Trophoblast cell (in vitro differentiated cells and primary cell): ENCODE data around the gene CT47B1. TPM values are rescaled to one million over a fixed set of nuclear protein-coding genes. Genes with fewer than 3 reads are reported as not detected.
"Not testable (repeated sequence)": the region's sequence is repeated elsewhere in the genome, so short reads cannot be mapped to it uniquely, and the experiment has no call there.

Experiments
- DNase-seq, 2 donors: peaks; one replicate each; pipeline ENCODE4 v3.0.0-alpha.2; 2016
- H2AFZ ChIP-seq: 2 replicates; pipeline ENCODE4 v1.6.1; 2013; ENCODE audit warnings: low read length, moderate library complexity, mild to moderate bottlenecking; ENCODE audit not compliant: insufficient read depth, poor library complexity
- H2AK5ac ChIP-seq: 2 replicates; pipeline ENCODE4 v1.6.1; 2013; ENCODE audit warnings: mild to moderate bottlenecking, low read length
- H2BK120ac ChIP-seq: 2 replicates; pipeline ENCODE4 v1.6.1; 2013; ENCODE audit warnings: low read length, mild to moderate bottlenecking, moderate library complexity; ENCODE audit not compliant: insufficient read depth, poor library complexity
- H2BK12ac ChIP-seq: 2 replicates; pipeline ENCODE4 v1.6.1; 2013; ENCODE audit warnings: mild to moderate bottlenecking, low read length, moderate library complexity
- H2BK5ac ChIP-seq: 2 replicates; pipeline ENCODE4 v1.6.1; 2013; ENCODE audit warnings: low read length, low read depth, moderate library complexity, mild to moderate bottlenecking; ENCODE audit not compliant: poor library complexity
- H3K14ac ChIP-seq: 2 replicates; pipeline ENCODE4 v1.6.1; 2013; ENCODE audit warnings: mild to moderate bottlenecking, low read length
- H3K18ac ChIP-seq: 2 replicates; pipeline ENCODE4 v1.6.1; 2013; ENCODE audit warnings: mild to moderate bottlenecking, low read length
- H3K23ac ChIP-seq: 2 replicates; pipeline ENCODE4 v1.6.1; 2013; ENCODE audit warnings: low read length
- H3K27ac ChIP-seq: 2 replicates; pipeline ENCODE4 v1.5.1; 2013; ENCODE audit warnings: low read depth, mild to moderate bottlenecking, inconsistent platforms, low read length, moderate library complexity
- H3K27me3 ChIP-seq: 2 replicates; pipeline ENCODE4 v1.6.1; 2013; ENCODE audit warnings: inconsistent platforms, mild to moderate bottlenecking, low read length, moderate library complexity; ENCODE audit not compliant: insufficient read depth
- H3K36me3 ChIP-seq, 2 experiments: 1 replicate in 1 of 2; 2 replicates in 1 of 2; pipeline ENCODE4 v1.6.1; 2013; ENCODE audit warnings: low read length in 2 of 2, mild to moderate bottlenecking in 2 of 2, moderate library complexity in 1 of 2; ENCODE audit not compliant: insufficient read depth in 2 of 2, control insufficient read depth in 1 of 2
- H3K4ac ChIP-seq: 2 replicates; pipeline ENCODE4 v1.6.1; 2013; ENCODE audit warnings: low read depth, mild to moderate bottlenecking, low read length, moderate library complexity
- H3K4me1 ChIP-seq, 2 experiments: 1 replicate in 1 of 2; 2 replicates in 1 of 2; pipeline ENCODE4 v1.6.1; 2013; ENCODE audit warnings: low read length in 2 of 2, mild to moderate bottlenecking in 2 of 2, moderate library complexity in 1 of 2; ENCODE audit not compliant: insufficient read depth in 2 of 2, control insufficient read depth in 1 of 2
- H3K4me2 ChIP-seq: 2 replicates; pipeline ENCODE4 v1.6.1; 2013; ENCODE audit warnings: inconsistent platforms, mild to moderate bottlenecking, low read length, moderate library complexity
- H3K4me3 ChIP-seq: 2 replicates; pipeline ENCODE4 v1.5.1; 2013; ENCODE audit warnings: mild to moderate bottlenecking, low read depth, low read length, inconsistent platforms
- H3K79me1 ChIP-seq: one replicate; pipeline ENCODE4 v1.6.1; 2013; ENCODE audit warnings: low read length
- H3K79me2 ChIP-seq: 2 replicates; pipeline ENCODE4 v1.6.1; 2013; ENCODE audit warnings: low read length, mild to moderate bottlenecking; ENCODE audit not compliant: control insufficient read depth, insufficient read depth, poor library complexity
- H3K9ac ChIP-seq: 2 replicates; pipeline ENCODE4 v1.6.1; 2013; ENCODE audit warnings: mild to moderate bottlenecking, low read length
- H3K9me3 ChIP-seq: 2 replicates; pipeline ENCODE4 v1.6.1; 2013; ENCODE audit warnings: low read depth, mild to moderate bottlenecking, control low read depth, inconsistent platforms, low read length; ENCODE audit not compliant: insufficient read depth
- H4K12ac ChIP-seq: 2 replicates; pipeline ENCODE4 v1.6.1; 2013; ENCODE audit warnings: low read depth, mild to moderate bottlenecking, low read length, moderate library complexity
- H4K8ac ChIP-seq: 2 replicates; pipeline ENCODE4 v1.6.1; 2013; ENCODE audit warnings: low read depth, mild to moderate bottlenecking, low read length, moderate library complexity
- H4K91ac ChIP-seq: one replicate; pipeline ENCODE4 v1.6.1; 2013; ENCODE audit warnings: low read depth, mild to moderate bottlenecking, low read length, moderate library complexity
- WGBS: extraction: QIAGEN DNeasy Blood & Tissue Kit; methylation state at CpG from one replicate; pipeline ENCODE4 v1.1.7; 2013; ENCODE audit warnings: missing lambda C conversion rate; ENCODE audit not compliant: insufficient read length, insufficient coverage; ENCODE audit errors: extremely low coverage; 5-methylcytosine and 5-hydroxymethylcytosine counted together
- polyA plus RNA-seq: library from polyadenylated mRNA; stranded (reverse); fragments of 200-250 nt; gene quantifications from 2 replicates; pipeline ENCODE4 v1.2.3, GENCODE V29; 2013

CT47B1 gene
- not detected in 2 replicates for polyA plus RNA-seq

DNA sequence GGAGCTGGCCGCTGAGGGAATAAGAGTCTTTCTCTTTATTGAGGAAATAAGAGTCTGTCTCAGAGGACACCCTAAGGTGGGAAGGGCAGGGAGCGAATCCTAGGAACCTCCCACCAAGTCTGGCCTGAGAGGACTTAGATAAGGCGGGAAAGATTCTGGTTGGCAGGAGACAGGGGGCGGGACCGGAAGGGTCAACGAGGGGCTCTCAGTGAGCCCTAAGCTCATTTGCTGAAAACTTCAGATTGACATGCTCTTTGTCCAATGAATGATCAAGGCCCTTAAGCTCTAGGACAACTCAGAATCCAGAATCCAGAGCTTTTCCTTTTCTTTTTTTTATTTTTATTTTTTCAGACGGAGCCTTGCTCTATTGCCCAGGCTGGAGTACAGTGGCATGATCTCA, at the start of gene CT47B1:
Gene CT47B1 (minus strand): TSS at position 101 of the 400 bp plus-strand sequence. CDS start 196 bp downstream, outside the sequence.
- not testable (repeated sequence) for H3K9ac ChIP-seq, H3K4ac ChIP-seq, H3K27ac ChIP-seq, H3K4me3 ChIP-seq, H3K9me3 ChIP-seq, H4K91ac ChIP-seq, H3K4me2 ChIP-seq, H2AK5ac ChIP-seq, H3K4me1 ChIP-seq, H2BK12ac ChIP-seq, H4K12ac ChIP-seq, H3K14ac ChIP-seq, H4K8ac ChIP-seq, H3K79me2 ChIP-seq, H2BK5ac ChIP-seq, H2BK120ac ChIP-seq, H3K18ac ChIP-seq, H3K23ac ChIP-seq, H3K27me3 ChIP-seq, DNase-seq, H3K79me1 ChIP-seq, H3K36me3 ChIP-seq, H2AFZ ChIP-seq
- WGBS = no CpG with 5 or more reads among the region's 7 CpGs

DNA sequence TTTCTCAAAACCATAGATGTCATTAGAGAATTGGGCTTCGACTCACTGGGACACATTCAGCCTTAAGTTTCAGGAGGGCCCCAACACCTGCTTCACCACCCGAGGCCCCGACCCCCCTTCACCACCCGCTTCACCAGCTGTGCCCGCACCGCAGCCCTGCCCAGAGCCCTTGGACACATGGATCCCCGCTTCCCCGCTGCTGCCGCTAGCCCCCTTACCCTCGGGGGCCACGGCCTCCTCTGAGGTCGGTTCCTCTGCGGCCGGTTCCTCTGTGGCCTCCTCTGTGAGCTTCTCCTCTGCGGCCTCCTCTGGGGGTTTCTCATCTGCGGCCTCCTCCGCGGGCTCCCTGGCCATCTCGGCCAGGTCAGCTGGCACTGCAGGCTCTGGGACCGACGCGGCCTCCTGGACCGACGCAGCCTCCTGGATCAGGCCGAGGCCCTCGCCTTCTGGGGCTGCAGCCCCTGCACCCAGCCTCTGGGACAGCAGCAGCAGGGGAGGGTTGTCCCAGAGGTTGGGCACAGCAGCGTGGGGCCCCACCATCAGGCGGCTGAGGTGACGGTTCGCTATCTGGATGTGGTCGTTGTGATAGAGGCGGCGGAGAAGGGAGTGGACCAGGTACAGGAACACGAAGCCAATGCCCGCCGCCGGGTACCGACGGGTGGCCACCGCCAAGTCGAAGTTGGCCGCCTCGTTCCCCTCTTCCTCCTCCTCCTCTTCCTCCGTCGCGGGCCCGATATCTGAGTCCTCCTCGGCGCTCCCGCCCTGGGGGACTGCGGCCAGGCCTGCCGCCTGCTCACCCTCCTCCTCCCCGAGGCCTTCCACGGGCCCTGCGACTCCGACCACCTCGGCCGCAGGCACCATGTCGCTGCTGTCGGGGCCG, 748 bp downstream of the CT47B1 start:
- Histone ChIP-seq H3K27ac (no peak overlapping the region), H3K79me1 (no peaks in the 10 kb centered on the region), H3K23ac (no peak overlapping the region), H2BK120ac (no peak overlapping the region), H2AK5ac (no peak overlapping the region), H3K4me1 (no peaks in the 10 kb centered on the region), H2AFZ (no peak overlapping the region), H2BK12ac (no peak overlapping the region), H4K12ac (no peak overlapping the region), H3K4me3 (no peak overlapping the region), H3K79me2 (no peaks in the 10 kb centered on the region), H3K14ac (no peak overlapping the region), H4K91ac (no peak overlapping the region), H3K4ac (no peak overlapping the region), H2BK5ac (no peak overlapping the region), H3K36me3 (peaks cover 0 to 3% of the 10 kb centered on the region in 2 experiments), H3K27me3 (no peaks in the 10 kb centered on the region), H3K18ac (no peak overlapping the region), H3K9me3 (peaks cover 2% of the 10 kb centered on the region), H3K4me2 (no peak overlapping the region), H3K9ac (no peak overlapping the region), H4K8ac (no peak overlapping the region)
- WGBS = no CpG with 5 or more reads among the region's 61 CpGs
- no peak for DNase-seq

DNA sequence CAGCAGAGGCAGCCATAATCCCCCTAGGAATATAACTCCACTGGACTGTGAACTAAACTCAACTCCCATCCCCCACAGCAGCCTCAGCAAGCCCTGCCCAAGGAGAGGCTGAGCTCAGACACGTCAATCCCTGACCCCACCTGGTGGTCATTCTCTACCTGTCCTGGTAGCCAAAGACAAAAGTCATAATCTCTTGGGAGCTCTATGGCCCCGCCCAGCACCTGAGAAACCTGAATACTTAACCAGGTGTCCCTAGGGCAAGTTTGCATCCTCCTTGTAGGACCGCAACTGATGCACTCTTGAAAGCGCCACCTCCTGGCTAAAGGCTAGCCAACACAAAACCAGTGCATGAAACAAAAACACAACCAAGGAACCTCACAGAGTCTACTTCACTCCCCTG, 18.4 kb downstream of the CT47B1 start:
- H3K79me1 ChIP-seq = no peaks in the 10 kb centered on the region
- H3K27me3 ChIP-seq = no peaks in the 10 kb centered on the region
- no peaks in the 10 kb centered on the region for H3K4me1 ChIP-seq
- no peak overlapping the region for H2BK5ac ChIP-seq
- no peak overlapping the region for H4K8ac ChIP-seq
- DNase-seq = peak; percentile 0 to 25
- H3K14ac ChIP-seq = no peak overlapping the region
- no peak overlapping the region for H3K18ac ChIP-seq
- H3K4me2 ChIP-seq = no peak overlapping the region
- no CpG with 5 or more reads among the region's 4 CpGs for WGBS
- no peak overlapping the region for H3K4me3 ChIP-seq
- H3K79me2 ChIP-seq = no peaks in the 10 kb centered on the region
- no peak overlapping the region for H3K4ac ChIP-seq
- H3K27ac ChIP-seq = no peak overlapping the region
- no peak overlapping the region for H3K23ac ChIP-seq
- no peak overlapping the region for H3K9ac ChIP-seq
- H4K12ac ChIP-seq = no peak overlapping the region
- no peaks in the 10 kb centered on the region for H3K9me3 ChIP-seq
- no peak overlapping the region for H2AK5ac ChIP-seq
- H2BK12ac ChIP-seq = no peak overlapping the region
- H4K91ac ChIP-seq = no peak overlapping the region
- no peak overlapping the region for H2BK120ac ChIP-seq
- H2AFZ ChIP-seq = no peak overlapping the region
- H3K36me3 ChIP-seq = no peaks in the 10 kb centered on the region

DNA sequence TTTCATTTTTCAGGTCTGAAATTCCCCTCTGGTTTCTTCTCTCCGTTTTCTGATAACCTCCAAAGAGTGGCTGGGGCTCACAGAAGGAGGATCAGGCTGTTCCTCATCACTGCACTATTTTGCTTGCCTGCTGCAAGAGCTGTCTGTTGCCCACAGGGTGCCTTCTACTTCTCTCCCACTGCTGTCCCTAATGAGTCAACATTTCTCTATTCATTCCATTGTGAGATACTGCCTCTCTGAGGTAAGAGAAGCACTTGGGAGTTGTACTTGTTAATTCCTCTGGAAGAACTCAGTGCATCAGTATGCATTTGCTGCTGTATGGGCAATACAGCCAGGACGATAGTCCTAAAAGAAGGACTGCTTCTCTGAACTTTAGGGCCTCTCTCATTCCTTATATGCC, 34.8 kb downstream of the CT47B1 start:
- Histone ChIP-seq H4K12ac (no peak overlapping the region), H2AK5ac (no peak overlapping the region), H3K14ac (no peak overlapping the region), H2AFZ (no peak overlapping the region), H3K27ac (no peak overlapping the region), H3K9ac (no peak overlapping the region), H3K4ac (no peak overlapping the region), H2BK5ac (no peak overlapping the region), H3K36me3 (no peaks in the 10 kb centered on the region), H3K4me3 (no peak overlapping the region), H2BK12ac (no peak overlapping the region), H2BK120ac (no peak overlapping the region), H3K4me2 (no peak overlapping the region), H3K79me2 (no peaks in the 10 kb centered on the region), H3K4me1 (no peaks in the 10 kb centered on the region), H3K27me3 (no peaks in the 10 kb centered on the region), H3K18ac (no peak overlapping the region), H3K9me3 (no peaks in the 10 kb centered on the region), H3K79me1 (no peaks in the 10 kb centered on the region), H4K91ac (no peak overlapping the region), H3K23ac (no peak overlapping the region), H4K8ac (no peak overlapping the region)
- WGBS = no CpG with 5 or more reads among the region's 2 CpGs
- DNase-seq = peak in 1 of 2 donors; percentile 35
